ENCODE results near the gene LEPROT. TPM values are rescaled to one million over a fixed set of nuclear protein-coding genes. Genes with fewer than 3 reads are reported as not detected.

LEPROT gene, protein sequence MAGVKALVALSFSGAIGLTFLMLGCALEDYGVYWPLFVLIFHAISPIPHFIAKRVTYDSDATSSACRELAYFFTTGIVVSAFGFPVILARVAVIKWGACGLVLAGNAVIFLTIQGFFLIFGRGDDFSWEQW
- total RNA-seq, result 10 to 100 TPM; 11.3 to 12.6 TPM

DNA sequence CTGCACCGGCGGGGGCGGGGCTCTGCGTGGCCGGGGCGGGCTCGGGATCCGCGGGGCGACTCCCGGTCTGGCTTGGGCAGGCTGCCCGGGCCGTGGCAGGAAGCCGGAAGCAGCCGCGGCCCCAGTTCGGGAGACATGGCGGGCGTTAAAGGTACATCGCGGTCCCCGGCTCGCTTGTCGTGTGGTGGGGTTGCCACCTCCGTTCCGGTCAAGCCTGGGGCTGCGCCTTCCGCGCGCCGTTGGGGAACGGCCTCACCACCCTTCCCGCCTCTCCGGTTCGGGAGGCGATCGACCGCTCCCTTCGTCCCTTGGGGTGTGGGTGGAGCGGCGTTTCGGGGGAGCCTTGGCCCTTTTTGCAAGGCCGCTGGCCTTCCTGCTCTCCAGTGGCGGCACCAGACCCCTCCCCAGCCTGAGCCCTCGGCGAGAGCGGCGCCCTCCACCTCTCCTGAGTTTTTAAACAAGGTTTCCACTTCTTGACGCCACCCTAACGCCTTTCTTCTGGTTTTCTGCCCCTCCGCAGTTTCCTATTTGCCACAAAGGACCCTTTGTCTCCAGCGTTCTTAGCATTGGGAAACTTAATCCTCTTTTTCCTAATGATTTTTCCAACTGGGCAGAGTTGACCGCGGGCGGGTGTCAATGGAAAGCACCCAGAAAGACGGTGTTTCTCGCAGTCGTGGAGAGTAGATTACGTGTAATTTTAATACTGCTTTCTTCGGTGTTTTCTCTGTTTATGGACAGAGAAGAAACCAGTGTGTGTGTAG is at the start of gene LEPROT, which contains the start of gene LEPR:
Gene LEPROT (plus strand): TSS at position 79 of the 761 bp plus-strand sequence. CDS start 57 bp downstream, at position 136.
Gene LEPR (plus strand): TSS at position 79 of the 761 bp plus-strand sequence. CDS start 144,898 bp downstream, outside the sequence.
- Mint-ChIP-seq H3K36me3 (ENCODE audit: low read depth) (peaks cover 12% of the 10 kb centered on the region), H3K4me1 (ENCODE audit: low read depth) (peaks cover 6% of the 10 kb centered on the region), H3K4me3 (no peak within 1 kb of the TSS), H3K27ac (peak within 1 kb of the TSS; percentile 93), H3K27me3 (no peaks in the 10 kb centered on the region), H3K9me3 (no peaks in the 10 kb centered on the region)
- ATAC-seq, result no peak
- intact Hi-C loops (cut with micrococcal nuclease), result loop anchor here (5.0 kb wide), 1 partner anchor 168 kb away; no protein-coding TSS in a partner anchor
- POLR2A ChIA-PET, result interaction anchor here (0.8 to 1.6 kb wide), 2 partner anchors 27 to 29 kb away, joined by 3 to 9 read pairs; no protein-coding TSS in a partner anchor
- TF ChIP-seq, protein P1, sequence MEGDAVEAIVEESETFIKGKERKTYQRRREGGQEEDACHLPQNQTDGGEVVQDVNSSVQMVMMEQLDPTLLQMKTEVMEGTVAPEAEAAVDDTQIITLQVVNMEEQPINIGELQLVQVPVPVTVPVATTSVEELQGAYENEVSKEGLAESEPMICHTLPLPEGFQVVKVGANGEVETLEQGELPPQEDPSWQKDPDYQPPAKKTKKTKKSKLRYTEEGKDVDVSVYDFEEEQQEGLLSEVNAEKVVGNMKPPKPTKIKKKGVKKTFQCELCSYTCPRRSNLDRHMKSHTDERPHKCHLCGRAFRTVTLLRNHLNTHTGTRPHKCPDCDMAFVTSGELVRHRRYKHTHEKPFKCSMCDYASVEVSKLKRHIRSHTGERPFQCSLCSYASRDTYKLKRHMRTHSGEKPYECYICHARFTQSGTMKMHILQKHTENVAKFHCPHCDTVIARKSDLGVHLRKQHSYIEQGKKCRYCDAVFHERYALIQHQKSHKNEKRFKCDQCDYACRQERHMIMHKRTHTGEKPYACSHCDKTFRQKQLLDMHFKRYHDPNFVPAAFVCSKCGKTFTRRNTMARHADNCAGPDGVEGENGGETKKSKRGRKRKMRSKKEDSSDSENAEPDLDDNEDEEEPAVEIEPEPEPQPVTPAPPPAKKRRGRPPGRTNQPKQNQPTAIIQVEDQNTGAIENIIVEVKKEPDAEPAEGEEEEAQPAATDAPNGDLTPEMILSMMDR (IDR thresholded peaks at IDR 0.05), result no peak
- DNase-seq, result no peak
- CTCF ChIA-PET, result interaction anchor here (0.8 to 3.5 kb wide), 7 partner anchors 10 to 355 kb away, joined by 3 to 17 read pairs (median 6); no protein-coding TSS in a partner anchor

DNA sequence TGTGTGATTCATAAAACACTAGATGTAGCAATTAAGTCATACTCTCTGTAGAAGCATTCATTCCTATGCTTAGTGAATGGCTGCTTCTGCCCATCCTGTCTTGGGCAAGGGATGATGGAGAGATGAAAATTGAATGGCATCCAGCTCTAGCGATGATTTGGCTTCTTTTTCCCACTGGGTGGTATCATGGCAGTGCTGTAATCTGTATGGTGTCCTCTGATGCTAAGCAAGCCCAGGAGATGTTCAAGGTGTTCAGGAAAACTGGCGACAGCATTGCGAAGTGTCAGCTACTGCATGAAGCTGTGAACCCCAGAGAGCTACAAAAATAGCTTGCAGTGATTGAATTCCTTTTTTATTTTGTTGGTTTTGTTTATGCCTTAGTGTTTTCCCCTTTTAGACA is 48.9 kb upstream of the LEPROT start:
- Mint-ChIP-seq H3K4me3 (no peak overlapping the region), H3K27me3 (peaks cover 3% of the 10 kb centered on the region), H3K36me3 (ENCODE audit: low read depth) (no peaks in the 10 kb centered on the region), H3K27ac (no peak overlapping the region), H3K4me1 (ENCODE audit: low read depth) (no peaks in the 10 kb centered on the region), H3K9me3 (no peaks in the 10 kb centered on the region)
- CTCF ChIA-PET, result interaction anchor here (0.6 to 0.7 kb wide), 2 partner anchors 12 to 301 kb away, joined by 3 read pairs; no protein-coding TSS in a partner anchor
- TF ChIP-seq, protein P1 (IDR thresholded peaks at IDR 0.05), result no peak
- DNase-seq (no peak), ATAC-seq (no peak)
- POLR2A ChIA-PET, result interaction anchor here (0.6 kb wide), 1 partner anchor 160 kb away, joined by 3 read pairs; no protein-coding TSS in a partner anchor
- intact Hi-C loops (cut with micrococcal nuclease), result no loop called here

DNA sequence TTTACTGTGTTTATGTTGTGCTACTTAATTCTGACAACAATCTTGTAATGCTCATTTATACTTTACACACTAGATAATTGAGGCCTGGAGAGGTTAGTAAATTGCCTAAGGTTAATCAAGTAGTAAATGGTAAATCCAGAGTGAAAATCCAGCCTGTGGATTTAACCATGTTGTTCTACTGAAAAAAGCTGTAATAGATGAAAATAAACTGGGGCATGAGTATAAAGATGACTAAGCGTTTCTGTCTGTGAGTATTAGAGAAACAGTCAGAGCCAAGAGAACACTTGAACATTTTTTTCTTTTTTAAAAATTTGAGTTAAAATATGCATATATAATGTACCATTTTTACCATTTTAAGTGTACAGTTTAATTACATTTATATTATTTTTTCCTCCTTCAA is 47.9 kb upstream of the LEPROT start:
- Mint-ChIP-seq H3K9me3 (no peaks in the 10 kb centered on the region), H3K36me3 (ENCODE audit: low read depth) (no peaks in the 10 kb centered on the region), H3K4me3 (no peak overlapping the region), H3K4me1 (ENCODE audit: low read depth) (no peaks in the 10 kb centered on the region), H3K27me3 (peaks cover 4% of the 10 kb centered on the region), H3K27ac (no peak overlapping the region)
- TF ChIP-seq, protein P1 (IDR thresholded peaks at IDR 0.05), result no peak
- ATAC-seq (no peak), DNase-seq (no peak)
- CTCF ChIA-PET, result no interaction called here
- POLR2A ChIA-PET, result no interaction called here
- intact Hi-C loops (cut with micrococcal nuclease), result no loop called here

DNA sequence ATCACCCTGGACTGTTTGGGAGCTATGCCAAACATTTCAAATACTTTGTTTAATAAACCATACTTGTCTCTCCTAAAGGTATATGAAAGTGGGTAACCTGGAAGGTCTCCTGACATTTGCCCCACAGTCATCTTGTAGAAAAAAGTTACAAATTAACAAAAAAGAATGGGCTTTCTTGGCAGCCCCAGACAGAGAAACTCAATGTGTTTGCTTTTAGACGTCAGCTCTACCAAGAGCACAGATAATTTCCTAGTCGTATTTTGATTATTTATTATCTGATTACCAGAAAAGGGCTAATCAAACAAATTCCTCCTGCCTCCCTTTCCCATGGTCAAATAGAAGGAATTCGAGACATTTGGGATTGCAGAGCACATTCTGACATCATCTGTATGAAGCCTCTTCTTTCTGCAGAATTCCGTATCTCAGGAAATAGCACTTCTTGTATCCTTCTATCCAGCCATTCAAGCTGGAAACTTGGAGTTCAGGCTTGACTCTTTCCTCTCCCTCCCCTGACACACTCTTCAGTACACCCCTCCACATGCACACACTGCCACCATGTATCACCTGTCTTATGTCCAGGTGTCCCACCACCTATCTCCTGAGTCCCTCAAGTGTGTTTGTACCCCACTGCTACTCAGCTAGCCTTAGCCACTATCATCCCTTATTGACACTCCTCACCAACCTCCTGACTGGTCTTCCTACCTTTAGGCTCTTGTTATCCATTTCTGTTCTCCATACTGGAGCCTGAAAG is 42.8 kb upstream of the LEPROT start:
- Mint-ChIP-seq H3K4me1 (ENCODE audit: low read depth) (no peaks in the 10 kb centered on the region), H3K4me3 (no peak overlapping the region), H3K9me3 (no peaks in the 10 kb centered on the region), H3K36me3 (ENCODE audit: low read depth) (no peaks in the 10 kb centered on the region), H3K27me3 (peaks cover 11% of the 10 kb centered on the region), H3K27ac (no peak overlapping the region)
- CTCF ChIA-PET, result no interaction called here
- intact Hi-C loops (cut with micrococcal nuclease), result no loop called here
- no peak for ATAC-seq
- TF ChIP-seq, protein P1 (IDR thresholded peaks at IDR 0.05), result no peak
- no peak for DNase-seq
- POLR2A ChIA-PET, result no interaction called here

All from activated CD8-positive, alpha-beta T cell treated with anti-CD3 and anti-CD28 coated beads for 36 hours (primary cell).